Measurements from ENCODE around the gene RTP5. TPM values are rescaled to one million over a fixed set of nuclear protein-coding genes. Genes with fewer than 3 reads are reported as not detected.

Gene RTP5
- total RNA-seq, 4 donors from 2014 or later: 0.33 TPM; not detected in 3

DNA sequence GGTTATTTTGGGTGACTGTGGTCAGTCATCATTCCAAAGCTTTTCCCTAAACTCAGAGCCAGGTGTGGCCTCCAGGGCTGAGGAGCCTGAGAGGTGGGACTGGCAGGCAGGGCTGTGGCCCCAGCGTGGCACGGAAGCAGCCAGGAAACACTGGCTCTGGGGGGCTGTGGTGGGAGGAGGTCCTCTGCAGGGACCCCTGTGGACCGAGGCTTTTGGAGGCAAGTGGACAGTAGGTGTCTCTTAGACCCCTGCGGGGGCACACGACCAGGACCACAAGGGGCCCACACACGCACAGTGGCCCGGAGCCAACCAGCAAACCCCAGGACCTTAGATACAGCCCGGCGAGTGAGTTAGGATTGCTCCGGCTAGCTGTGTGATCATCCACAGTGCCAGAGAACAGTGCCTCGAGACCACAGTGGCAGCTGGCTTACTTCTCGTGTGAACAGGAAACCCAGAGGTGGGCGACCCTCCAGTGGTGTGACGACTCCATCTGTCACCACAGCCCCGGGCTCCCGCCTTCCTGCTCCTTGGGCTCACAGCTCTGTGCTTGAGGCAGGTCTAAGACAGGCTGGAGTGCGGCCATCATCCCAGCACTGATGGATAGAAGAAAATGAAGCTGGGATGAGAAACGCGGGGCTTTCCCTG is 1.6 kb upstream of the RTP5 start:
- TF ChIP-seq, protein P1, sequence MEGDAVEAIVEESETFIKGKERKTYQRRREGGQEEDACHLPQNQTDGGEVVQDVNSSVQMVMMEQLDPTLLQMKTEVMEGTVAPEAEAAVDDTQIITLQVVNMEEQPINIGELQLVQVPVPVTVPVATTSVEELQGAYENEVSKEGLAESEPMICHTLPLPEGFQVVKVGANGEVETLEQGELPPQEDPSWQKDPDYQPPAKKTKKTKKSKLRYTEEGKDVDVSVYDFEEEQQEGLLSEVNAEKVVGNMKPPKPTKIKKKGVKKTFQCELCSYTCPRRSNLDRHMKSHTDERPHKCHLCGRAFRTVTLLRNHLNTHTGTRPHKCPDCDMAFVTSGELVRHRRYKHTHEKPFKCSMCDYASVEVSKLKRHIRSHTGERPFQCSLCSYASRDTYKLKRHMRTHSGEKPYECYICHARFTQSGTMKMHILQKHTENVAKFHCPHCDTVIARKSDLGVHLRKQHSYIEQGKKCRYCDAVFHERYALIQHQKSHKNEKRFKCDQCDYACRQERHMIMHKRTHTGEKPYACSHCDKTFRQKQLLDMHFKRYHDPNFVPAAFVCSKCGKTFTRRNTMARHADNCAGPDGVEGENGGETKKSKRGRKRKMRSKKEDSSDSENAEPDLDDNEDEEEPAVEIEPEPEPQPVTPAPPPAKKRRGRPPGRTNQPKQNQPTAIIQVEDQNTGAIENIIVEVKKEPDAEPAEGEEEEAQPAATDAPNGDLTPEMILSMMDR (IDR thresholded peaks at IDR 0.05; ENCODE audit: low read depth): no peak

DNA sequence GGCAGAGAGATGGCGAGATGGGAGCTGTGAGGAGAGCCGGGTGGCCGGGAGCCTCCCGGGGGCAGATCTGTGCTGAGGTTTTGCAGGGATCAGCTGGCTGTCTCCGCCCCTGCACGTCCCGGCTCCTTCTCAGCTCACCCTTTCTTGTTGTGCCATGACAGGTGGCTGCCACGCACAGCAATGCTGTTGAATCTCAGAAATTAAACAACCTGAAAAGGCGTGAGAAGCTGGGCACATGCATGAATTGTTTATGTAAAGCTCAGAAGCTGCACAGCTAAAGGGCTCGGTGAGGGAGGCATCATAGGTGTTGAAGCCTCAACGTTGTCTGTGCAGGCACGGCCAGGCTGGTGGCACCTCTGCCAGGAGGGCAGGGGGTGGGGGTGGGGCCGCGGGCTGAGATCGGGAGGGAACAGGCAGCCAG is 858 bp upstream of the RTP5 start:
- TF ChIP-seq, protein P1 (IDR thresholded peaks at IDR 0.05; ENCODE audit: low read depth): no peak

DNA sequence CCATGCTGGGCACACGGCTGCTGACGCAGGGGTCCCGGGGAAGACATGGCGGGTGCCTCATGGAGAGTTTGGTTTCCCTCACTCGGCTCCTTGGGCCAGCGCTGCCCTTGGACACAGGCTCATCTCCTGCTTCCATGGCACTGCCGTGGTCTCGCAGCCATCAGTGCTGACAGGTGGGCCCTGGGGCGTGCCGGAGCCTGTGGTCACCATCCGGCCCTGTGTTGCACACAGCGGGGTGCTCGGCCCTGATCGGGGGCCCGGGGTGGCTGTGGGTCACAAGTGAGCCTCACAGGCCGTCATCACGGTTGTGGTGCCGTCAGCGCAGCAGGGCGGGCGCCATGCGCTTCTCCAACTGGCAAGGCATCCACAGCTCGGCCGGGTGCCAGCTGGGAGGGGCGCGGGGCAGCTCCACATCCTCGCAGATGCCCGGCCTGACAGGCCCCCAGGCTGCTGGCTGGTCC is 582 bp downstream of the RTP5 start:
- TF ChIP-seq, protein P1 (IDR thresholded peaks at IDR 0.05; ENCODE audit: low read depth): no peak

DNA sequence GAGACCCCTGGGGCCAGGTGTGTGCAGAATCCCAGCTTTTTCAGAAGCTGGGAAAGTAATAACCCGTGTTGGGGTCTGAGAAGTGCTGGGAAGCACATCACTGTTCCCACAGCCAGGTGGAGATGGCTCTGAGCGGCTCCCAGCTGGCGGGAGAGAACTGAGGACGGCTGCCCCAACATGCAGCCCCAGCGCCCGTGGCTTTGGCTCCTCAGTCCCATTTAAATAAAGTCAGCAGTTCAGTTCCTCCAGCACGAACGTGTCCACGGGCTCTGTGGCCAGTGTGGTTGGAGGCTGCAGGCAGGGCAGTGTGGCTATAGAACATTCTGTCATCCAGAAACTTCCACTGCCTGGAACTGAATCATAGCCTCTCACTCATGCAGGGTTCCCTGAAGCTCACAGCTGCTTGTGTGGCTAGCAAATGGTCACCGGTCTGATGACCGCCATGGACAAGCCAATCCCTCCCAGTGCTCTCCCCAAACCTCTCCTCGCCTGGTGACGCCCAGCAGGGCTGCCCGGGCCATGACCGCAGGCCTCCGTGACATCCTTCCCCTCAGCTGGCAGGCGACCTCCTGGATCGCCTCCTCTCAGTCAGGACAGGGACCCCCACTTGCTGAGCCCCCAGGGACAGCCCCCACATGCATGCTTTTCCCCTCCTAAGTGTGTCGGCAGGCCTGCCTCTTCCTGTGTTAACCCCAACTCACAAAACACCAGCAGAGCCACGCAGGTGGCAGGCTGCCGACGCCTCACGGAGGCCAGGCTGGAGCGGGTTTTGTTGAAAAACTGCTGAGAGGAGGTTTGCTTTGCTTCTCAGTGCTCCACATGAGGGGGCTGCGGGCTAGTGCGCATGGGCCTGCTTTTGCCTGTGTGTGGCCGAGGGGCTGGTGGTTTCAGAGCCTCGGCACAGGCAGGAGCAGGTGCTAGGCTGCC is 1.3 kb downstream of the RTP5 start:
- TF ChIP-seq, protein P1 (IDR thresholded peaks at IDR 0.05; ENCODE audit: low read depth): no peak

DNA sequence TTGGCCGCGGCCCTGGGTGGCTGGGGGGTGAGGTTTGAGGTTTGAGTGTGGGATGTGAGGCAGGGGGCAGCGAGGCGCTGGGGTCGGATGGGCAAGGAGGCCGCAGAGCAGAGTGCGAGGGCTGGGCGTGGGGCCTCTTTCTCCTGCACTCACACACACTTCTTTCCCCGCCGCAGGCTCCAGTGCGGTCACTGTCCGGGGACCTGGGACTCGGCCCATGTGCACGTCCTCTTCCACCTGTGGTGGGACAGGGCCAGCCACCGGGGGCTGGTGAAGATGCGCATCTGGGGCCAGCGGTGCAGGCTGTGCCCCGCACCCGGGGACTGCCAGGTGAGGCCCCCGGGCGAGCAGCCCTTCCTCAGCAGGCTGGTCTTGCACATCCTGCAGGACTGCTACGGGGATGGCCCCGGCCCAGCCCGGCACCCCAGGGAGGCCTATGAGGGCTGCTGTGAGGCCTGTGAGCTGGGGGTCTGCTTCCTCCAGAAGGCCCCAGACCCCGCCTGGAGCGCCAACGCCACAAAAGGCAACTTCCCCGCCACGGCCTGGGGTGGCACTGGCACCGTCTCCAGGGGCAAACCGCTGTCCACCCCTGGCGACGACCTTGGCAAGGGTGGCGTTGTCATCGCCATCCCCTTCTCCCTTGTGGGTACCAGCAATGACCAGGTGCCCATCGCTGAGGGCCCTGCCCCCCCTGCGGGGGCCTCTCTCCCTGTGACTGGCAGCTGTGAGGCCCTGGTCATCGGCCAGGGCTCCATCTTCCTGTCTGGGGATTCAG is 2.2 kb downstream of the RTP5 start:
- TF ChIP-seq, protein P1 (IDR thresholded peaks at IDR 0.05; ENCODE audit: low read depth): no peak

DNA sequence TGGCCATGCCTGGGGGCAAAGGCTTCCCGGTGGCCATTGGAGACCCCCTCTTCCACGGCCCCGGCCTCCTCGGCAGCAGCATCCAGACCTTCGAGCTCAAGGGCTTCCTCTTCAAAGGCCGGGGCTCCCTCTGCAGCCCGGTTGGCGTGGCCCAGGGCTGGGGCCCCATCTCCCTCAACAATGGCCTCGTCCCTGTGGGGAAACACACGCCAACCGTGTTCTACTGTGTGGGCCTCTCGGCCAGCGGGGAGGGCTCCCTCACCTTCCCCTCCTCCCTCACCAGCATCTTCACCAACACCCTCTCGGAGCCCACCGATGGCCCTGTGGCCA is 2.7 kb downstream of the RTP5 start:
- TF ChIP-seq, protein P1 (IDR thresholded peaks at IDR 0.05; ENCODE audit: low read depth): no peak

Measured in subcutaneous adipose tissue (tissue), 4 donors.